CD4-positive, alpha-beta T cell treated with Interleukin-6 at 100 ng/mL for 8 hours (primary cell): ENCODE data around the gene ACSF3.
"Not testable (repeated sequence)": the region's sequence is repeated elsewhere in the genome, so short reads cannot be mapped to it uniquely, and the experiment has no call there.

ENCODE experiments used
- DNase-seq: peaks from one replicate; pipeline ENCODE4 v3.0.0-alpha.2; 2020; ENCODE audit warnings: mixed read lengths, low spot score

Gene ACSF3

DNA sequence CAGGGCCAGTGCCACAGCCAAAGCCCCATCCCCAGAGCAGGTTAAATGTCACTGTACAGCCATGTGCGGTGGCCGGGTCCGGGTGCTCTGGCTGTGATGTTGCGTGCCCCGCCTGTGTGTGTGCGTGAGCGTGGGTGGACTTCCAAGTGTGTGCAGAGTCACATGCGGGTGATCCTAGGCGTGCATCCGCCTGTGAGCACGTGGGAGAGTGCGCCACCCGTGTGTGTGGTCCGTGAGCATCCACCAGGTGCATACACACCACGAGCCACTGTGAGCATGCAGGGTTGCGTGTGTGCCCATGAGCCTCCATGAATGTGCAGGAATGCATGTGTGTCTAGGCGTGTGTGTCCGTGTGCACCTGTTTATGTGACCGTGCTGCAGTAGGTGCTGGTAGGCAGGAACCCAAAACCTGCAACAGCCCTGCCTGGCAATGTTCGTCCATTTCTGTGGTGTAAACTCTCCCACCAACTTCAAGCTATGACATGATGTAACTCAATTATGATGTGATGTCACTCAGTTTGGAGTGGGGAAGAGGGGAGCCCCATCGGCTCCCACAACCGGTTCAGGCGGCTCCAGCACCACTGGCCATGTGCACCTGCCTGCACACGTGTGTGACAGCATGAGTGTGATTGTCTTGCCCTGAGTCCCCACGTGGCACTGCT lies 37.6 kb upstream of the ACSF3 start:
- no peak for DNase-seq

DNA sequence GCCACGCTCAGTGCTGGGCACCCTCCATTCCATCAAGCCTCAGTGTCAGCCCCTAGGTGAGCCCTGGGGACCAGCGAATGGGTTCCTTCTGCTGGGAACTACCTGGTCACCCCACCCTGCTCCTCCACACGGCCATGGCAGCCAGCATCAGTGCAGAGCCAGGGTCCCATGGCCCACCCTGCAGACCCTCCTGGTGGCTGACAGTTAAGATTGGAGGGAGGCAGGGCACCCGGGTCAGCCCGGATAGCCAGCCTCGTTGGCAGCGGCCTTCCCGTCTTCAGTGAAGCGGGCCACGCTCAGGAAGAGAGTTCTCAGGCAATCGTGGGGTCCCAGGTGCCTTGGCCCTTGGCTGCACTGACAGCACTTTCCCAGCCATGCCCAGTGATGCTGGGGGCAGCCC lies 37.1 kb upstream of the ACSF3 start:
- DNase-seq = no peak

GRCh38 chr16:89057738-89058137 lies 35.9 kb upstream of the ACSF3 start:
- no peak for DNase-seq

DNA sequence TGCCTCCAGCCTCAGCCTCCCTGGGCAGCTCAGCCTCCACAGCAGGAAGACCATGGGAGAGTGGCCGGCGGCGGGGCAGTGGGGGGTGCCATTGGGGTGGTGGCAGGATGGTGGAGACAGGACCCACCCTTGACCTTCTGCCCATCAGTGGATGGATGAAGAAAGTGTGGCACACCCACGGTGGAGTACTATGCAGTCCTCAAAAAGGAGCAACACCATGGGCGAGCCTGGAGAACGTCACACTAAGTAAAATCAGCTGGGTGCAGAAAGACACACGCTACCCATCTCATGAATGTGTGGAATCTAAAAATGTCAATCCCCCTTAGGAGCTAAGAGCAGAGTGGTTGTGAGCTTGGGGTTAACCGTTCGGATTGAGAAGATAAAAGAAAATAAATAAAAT lies 34.8 kb upstream of the ACSF3 start:
- DNase-seq = no peak

DNA sequence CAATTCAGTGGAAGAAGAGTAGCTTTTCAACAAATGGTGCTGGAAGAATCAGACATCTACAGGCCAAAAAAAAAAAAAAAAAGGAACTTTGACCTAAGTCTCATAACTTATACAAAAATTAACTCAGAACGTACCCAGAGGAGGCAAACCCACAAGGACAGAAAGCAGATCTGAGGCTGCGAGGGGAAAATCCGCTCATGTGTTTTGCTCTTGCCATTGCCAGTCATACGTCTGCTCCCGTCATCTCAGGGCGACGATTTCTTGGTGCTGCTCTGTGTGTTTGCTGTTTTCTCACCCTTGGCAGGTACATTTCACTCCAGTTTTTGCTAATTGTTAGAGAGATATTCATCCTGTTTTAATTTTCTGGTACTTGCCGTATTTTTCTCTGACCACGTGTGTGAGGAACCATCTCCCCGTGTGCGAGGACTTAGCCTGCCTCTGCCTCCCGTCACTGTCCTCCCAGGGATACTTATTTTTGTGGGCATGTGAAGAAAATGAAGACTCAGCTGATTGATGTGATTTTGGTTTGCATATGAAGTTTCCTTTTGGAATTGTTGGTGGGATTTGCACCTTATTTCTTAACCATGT lies 33.4 kb upstream of the ACSF3 start:
- no peak for DNase-seq

GRCh38 chr16:89061086-89061485 lies 32.6 kb upstream of the ACSF3 start:
- no peak for DNase-seq

DNA sequence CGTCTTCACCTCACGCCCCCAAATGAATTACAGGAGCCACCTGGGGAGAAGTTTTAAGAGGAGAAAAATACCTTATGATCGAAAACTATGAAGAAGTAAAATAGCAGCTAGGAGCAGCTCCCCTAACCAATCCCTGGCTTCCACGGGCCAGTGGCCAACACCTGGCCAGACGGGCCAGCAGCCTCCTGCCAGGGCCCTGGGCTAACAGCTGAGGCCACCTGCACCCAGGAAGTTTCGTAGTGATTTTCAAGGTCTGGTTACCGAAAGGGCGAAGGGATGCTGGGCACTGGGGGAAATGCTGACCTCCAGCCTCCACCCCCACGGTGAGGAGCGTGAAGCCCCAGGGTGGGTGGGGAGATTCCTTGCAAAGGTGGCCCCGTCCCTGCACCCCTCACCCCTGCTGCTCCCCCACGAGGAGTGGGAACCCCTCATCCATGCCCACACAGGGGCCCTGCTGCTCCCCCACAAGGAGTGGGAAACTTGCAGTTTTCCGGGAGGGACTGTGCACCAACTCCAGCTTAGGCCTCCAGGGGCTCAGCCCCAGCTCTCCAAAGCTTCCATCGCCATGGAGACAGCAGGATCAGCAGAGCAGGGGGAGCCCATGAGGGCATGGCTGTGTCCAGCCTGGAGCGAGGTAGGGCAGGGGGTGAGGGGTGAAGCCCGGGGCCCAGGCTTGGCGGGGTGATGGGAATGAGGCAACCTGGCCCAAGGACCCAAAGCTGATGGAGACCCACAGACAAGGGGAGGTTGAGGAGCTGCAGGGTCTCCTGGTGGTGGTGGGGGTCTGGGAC lies 31.9 kb upstream of the ACSF3 start:
- DNase-seq = no peak

- no peak for DNase-seq
These were observed 31.0 kb upstream of the ACSF3 start for GRCh38 chr16:89062389-89063345.

DNA sequence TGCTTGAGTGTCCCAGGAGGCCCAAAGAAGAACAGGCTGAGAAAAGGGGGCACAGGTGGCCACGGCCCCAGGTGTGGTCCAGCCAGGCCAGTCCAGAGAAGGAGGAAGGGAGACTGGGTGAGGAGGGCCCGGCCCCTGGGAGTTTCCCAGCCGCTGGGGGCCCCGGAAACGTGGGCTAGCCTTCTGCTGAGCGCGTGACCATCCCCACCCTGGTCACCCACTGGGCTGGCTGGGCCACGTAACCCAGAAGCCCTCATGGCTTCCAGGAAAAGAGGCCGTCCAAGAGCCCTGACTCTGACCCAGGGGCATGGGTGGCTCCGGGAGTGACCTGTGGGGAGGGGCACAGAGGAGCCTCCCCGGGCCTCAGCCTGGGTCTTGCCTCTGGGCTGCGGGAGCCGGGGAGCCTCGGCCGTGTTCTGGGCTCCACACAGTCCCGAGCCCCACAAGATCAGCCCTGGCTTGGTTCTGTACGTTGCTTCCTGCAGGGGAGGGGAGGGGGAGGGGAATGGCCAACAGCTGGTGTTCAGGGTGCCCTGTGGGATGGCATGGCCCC lies 29.8 kb upstream of the ACSF3 start:
- no peak for DNase-seq

- DNase-seq = no peak
These were observed 28.8 kb upstream of the ACSF3 start for GRCh38 chr16:89064606-89065457.

GRCh38 chr16:89065458-89065822 lies 28.2 kb upstream of the ACSF3 start:
- DNase-seq = no peak

DNA sequence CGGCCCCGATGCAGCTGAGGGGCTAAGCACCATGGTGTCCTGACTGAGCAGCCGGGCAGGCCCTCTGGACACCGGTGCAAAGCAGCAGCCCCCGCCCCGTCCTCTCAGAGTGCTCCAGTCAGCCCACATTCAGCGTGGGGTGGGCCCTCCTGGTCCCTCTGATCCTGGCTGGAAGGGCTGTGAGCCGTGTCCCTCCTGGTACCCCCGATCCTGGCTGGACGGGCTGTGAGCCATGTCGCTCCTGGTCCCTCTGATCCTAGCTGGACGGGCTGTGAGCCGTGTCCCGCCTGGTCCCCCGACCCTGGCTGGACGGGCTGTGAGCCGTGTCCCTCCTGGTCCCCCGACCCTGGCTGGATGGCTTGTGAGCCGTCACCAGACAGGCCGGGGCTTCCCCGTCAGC lies 26.9 kb upstream of the ACSF3 start:
- DNase-seq = no peak

GRCh38 chr16:89067677-89068443 lies 25.8 kb upstream of the ACSF3 start:
- DNase-seq = no peak

DNA sequence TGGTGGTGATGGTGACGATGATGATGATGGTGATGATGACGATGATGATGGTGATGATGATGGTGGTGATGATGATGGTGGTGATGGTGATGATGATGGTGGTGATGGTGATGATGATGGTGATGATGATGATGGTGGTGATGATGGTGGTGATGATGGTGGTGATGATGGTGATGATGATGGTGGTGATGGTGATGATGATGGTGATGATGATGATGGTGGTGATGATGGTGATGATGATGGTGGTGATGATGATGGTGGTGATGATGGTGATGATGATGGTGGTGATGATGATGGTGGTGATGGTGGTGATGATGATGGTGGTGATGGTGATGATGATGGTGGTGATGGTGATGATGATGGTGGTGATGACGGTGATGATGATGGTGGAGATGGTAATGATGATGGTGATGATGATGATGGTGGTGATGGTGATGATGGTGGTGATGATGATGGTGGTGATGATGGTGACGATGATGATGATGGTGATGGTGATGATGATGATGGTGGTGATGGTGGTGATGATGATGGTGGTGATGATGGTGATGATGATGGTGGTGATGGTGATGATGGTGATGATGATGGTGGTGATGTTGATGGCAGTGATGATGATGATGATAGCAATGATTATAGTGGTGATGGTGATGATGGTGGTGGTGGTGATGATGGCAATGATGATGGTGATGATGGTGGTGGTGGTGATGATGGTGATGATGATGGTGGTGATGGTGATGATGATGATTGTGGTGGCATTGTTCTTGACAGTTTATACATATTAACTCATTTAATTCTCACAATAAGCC lies 24.6 kb upstream of the ACSF3 start:
- DNase-seq = not testable (repeated sequence)

DNA sequence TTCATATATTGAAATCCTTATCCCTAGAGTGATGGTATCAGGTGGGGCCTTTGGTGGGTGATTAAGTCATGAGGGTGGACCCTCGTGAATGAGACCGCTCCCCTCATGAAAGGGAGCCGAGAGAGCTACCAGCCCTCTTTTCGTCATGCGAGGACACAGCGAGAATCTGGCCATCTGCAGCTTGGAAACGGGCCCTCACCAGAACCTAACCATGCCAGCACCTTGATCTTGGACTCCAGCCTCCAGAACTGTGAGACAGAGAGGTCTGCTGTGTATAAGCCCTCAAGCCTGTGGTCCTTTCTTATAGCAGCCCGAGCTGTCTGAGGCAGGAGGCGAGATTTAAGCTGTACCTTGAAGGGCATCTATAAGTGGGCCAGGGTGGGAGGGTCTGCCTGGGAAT lies 23.7 kb upstream of the ACSF3 start:
- DNase-seq = no peak

DNA sequence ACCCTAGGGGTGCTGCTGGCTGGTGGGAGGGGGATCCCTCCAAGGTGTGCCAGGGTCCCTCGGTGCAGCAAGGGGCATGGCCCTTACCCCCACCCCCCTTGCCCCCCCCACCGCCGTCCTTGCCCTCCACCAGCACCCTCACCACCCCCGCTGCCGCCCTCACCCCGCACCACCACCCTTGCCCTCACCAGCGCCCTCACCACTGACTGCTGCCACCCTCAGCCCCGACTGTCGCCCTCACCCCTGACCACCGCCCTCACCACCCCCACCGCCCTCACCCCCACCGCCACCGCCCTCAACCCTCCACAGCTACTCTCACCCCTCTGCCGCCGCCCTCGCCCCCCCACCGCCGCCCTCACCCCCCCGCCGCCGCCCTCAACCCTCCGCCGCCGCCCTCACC lies 23.1 kb upstream of the ACSF3 start:
- DNase-seq = no peak

GRCh38 chr16:89071686-89072547 lies 21.7 kb upstream of the ACSF3 start:
- no peak for DNase-seq

- DNase-seq = no peak
These were observed 21.0 kb upstream of the ACSF3 start for GRCh38 chr16:89072548-89073130.
